HG03066 (cell line): ENCODE measurements around the gene HDGFL3.
"Not testable (repeated sequence)": the region's sequence is repeated elsewhere in the genome, so short reads cannot be mapped to it uniquely, and the experiment has no call there.

Experiments
- ATAC-seq: cut with Tn5 transposase; IDR thresholded peaks from one replicate; pipeline ENCODE4 v1.9.1; 2021; ENCODE audit warnings: low read depth; ENCODE audit not compliant: unreplicated experiment

Gene HDGFL3

GRCh38 chr15:83207660-83208366, at the start of gene HDGFL3:
HDGFL3 (minus strand) TSS chr15:83207823; CDS start chr15:83207414, 409 bp downstream.
- ATAC-seq = peak; percentile 41

- no peak for ATAC-seq
These were observed 43.2 kb upstream of the HDGFL3 start for GRCh38 chr15:83250781-83251180.

GRCh38 chr15:83249030-83249343, 41.4 kb upstream of the HDGFL3 start:
- ATAC-seq = no peak

- no peak for ATAC-seq
These were observed 40.8 kb upstream of the HDGFL3 start for GRCh38 chr15:83248151-83249029.

GRCh38 chr15:83243634-83244033, 36.0 kb upstream of the HDGFL3 start:
- ATAC-seq = no peak

- ATAC-seq = no peak
These were observed 22.6 kb upstream of the HDGFL3 start for GRCh38 chr15:83230242-83230641.

GRCh38 chr15:83225449-83225848, 17.8 kb upstream of the HDGFL3 start:
- ATAC-seq = no peak

- ATAC-seq = not testable (repeated sequence)
These were observed 14.2 kb upstream of the HDGFL3 start for GRCh38 chr15:83221781-83222180.

- no peak for ATAC-seq
These were observed 11.4 kb upstream of the HDGFL3 start for GRCh38 chr15:83219026-83219425.

GRCh38 chr15:83215306-83215705, 7.7 kb upstream of the HDGFL3 start:
- no peak for ATAC-seq

GRCh38 chr15:83210619-83211018, 3.0 kb upstream of the HDGFL3 start:
- no peak for ATAC-seq

GRCh38 chr15:83209333-83209732, 1.7 kb upstream of the HDGFL3 start:
- no peak for ATAC-seq

GRCh38 chr15:83208367-83208661, 691 bp upstream of the HDGFL3 start:
- no peak for ATAC-seq

- peak; percentile 27 for ATAC-seq
These were observed 489 bp downstream of the HDGFL3 start for GRCh38 chr15:83207009-83207659.

- ATAC-seq = no peak
These were observed 1.1 kb downstream of the HDGFL3 start for GRCh38 chr15:83206526-83207008.

- no peak for ATAC-seq
These were observed 1.8 kb downstream of the HDGFL3 start for GRCh38 chr15:83205725-83206324.

GRCh38 chr15:83204697-83205096, 2.9 kb downstream of the HDGFL3 start:
- no peak for ATAC-seq

GRCh38 chr15:83203543-83203942, 4.1 kb downstream of the HDGFL3 start:
- ATAC-seq = no peak

- ATAC-seq = no peak
These were observed 7.0 kb downstream of the HDGFL3 start for GRCh38 chr15:83200589-83200988.

GRCh38 chr15:83200162-83200561, 7.5 kb downstream of the HDGFL3 start:
- no peak for ATAC-seq

GRCh38 chr15:83199288-83199687, 8.3 kb downstream of the HDGFL3 start:
- peak; percentile 84 for ATAC-seq
